Neuron (in vitro differentiated cells): Measurements from ENCODE around the gene FMNL2.

ENCODE experiments used
- H2AFZ ChIP-seq: one replicate; pipeline ENCODE4 v1.6.1; 2013; ENCODE audit warnings: low read depth, mild to moderate bottlenecking, inconsistent platforms, low read length, moderate library complexity
- H3K27me3 ChIP-seq: one replicate; pipeline ENCODE4 v1.6.1; 2013; ENCODE audit warnings: low read length; ENCODE audit not compliant: insufficient read depth
- H3K36me3 ChIP-seq: one replicate; pipeline ENCODE4 v1.6.1; 2013; ENCODE audit warnings: low read length; ENCODE audit not compliant: insufficient read depth
- H3K4me1 ChIP-seq: one replicate; pipeline ENCODE4 v1.6.1; 2013; ENCODE audit warnings: low read length; ENCODE audit not compliant: insufficient read depth
- H3K4me3 ChIP-seq: 2 replicates; pipeline ENCODE4 v1.5.1; 2013; ENCODE audit warnings: mild to moderate bottlenecking, low read length, moderate library complexity
- H3K9me3 ChIP-seq: one replicate; pipeline ENCODE4 v1.6.1; 2013; ENCODE audit warnings: low read length

The FMNL2 gene

GRCh38 chr2:152445791-152446201 lies 110.8 kb downstream of the FMNL2 start:
- H3K4me3 ChIP-seq: no peak overlapping the region
- peaks cover 7% of the 10 kb centered on the region for H3K4me1 ChIP-seq
- H3K36me3 ChIP-seq: no peaks in the 10 kb centered on the region
- no peak overlapping the region for H2AFZ ChIP-seq
- H3K9me3 ChIP-seq: no peaks in the 10 kb centered on the region
- H3K27me3 ChIP-seq: no peaks in the 10 kb centered on the region

- no peak overlapping the region for H3K4me3 ChIP-seq
- H3K4me1 ChIP-seq: peaks cover 7% of the 10 kb centered on the region
- H2AFZ ChIP-seq: no peak overlapping the region
- no peaks in the 10 kb centered on the region for H3K27me3 ChIP-seq
- H3K9me3 ChIP-seq: no peaks in the 10 kb centered on the region
- H3K36me3 ChIP-seq: no peaks in the 10 kb centered on the region
Measured at GRCh38 chr2:152446213-152446612, 111.2 kb downstream of the FMNL2 start.

- H3K27me3 ChIP-seq: no peaks in the 10 kb centered on the region
- H3K4me1 ChIP-seq: peaks cover 22% of the 10 kb centered on the region
- no peak overlapping the region for H2AFZ ChIP-seq
- H3K36me3 ChIP-seq: no peaks in the 10 kb centered on the region
- H3K4me3 ChIP-seq: no peak overlapping the region
- no peaks in the 10 kb centered on the region for H3K9me3 ChIP-seq
Measured at GRCh38 chr2:152447897-152448296, 112.9 kb downstream of the FMNL2 start.

- Histone ChIP-seq H3K9me3 (no peaks in the 10 kb centered on the region), H2AFZ (no peak overlapping the region), H3K4me1 (peaks cover 28% of the 10 kb centered on the region), H3K36me3 (no peaks in the 10 kb centered on the region), H3K4me3 (no peak overlapping the region), H3K27me3 (no peaks in the 10 kb centered on the region)
Measured at GRCh38 chr2:152448606-152449005, 113.6 kb downstream of the FMNL2 start.

GRCh38 chr2:152449578-152449977 lies 114.6 kb downstream of the FMNL2 start:
- peaks cover 36% of the 10 kb centered on the region for H3K4me1 ChIP-seq
- no peaks in the 10 kb centered on the region for H3K9me3 ChIP-seq
- no peaks in the 10 kb centered on the region for H3K36me3 ChIP-seq

GRCh38 chr2:152450176-152450575 lies 115.2 kb downstream of the FMNL2 start:
- H2AFZ ChIP-seq: no peak overlapping the region
- H3K4me3 ChIP-seq: no peak overlapping the region
- peaks cover 42% of the 10 kb centered on the region for H3K4me1 ChIP-seq
- no peaks in the 10 kb centered on the region for H3K27me3 ChIP-seq
- H3K36me3 ChIP-seq: no peaks in the 10 kb centered on the region
- H3K9me3 ChIP-seq: no peaks in the 10 kb centered on the region

More at GRCh38 chr2:152449578-152449977, 114.6 kb downstream of the FMNL2 start:
- no peak overlapping the region for H3K4me3 ChIP-seq
- no peaks in the 10 kb centered on the region for H3K27me3 ChIP-seq
- H2AFZ ChIP-seq: no peak overlapping the region

GRCh38 chr2:152452256-152452973 lies 117.4 kb downstream of the FMNL2 start:
- no peaks in the 10 kb centered on the region for H3K27me3 ChIP-seq
- no peaks in the 10 kb centered on the region for H3K36me3 ChIP-seq
- no peak overlapping the region for H3K4me3 ChIP-seq

GRCh38 chr2:152453129-152453911 lies 118.3 kb downstream of the FMNL2 start:
- Histone ChIP-seq H3K27me3 (no peaks in the 10 kb centered on the region), H3K36me3 (no peaks in the 10 kb centered on the region), H3K4me1 (peaks cover 45% of the 10 kb centered on the region), H2AFZ (peak overlapping the region; percentile 4), H3K4me3 (peak overlapping the region; percentile 23), H3K9me3 (peaks cover 3% of the 10 kb centered on the region)

More at GRCh38 chr2:152452256-152452973, 117.4 kb downstream of the FMNL2 start:
- no peaks in the 10 kb centered on the region for H3K9me3 ChIP-seq
- H3K4me1 ChIP-seq: peaks cover 45% of the 10 kb centered on the region
- H2AFZ ChIP-seq: no peak overlapping the region

GRCh38 chr2:152454371-152454770 lies 119.4 kb downstream of the FMNL2 start:
- Histone ChIP-seq H3K36me3 (no peaks in the 10 kb centered on the region), H3K4me1 (peaks cover 38% of the 10 kb centered on the region), H3K4me3 (no peak overlapping the region), H3K9me3 (peaks cover 3% of the 10 kb centered on the region), H3K27me3 (no peaks in the 10 kb centered on the region), H2AFZ (no peak overlapping the region)

GRCh38 chr2:152454960-152455359 lies 120.0 kb downstream of the FMNL2 start:
- peaks cover 38% of the 10 kb centered on the region for H3K4me1 ChIP-seq
- H3K4me3 ChIP-seq: no peak overlapping the region
- H3K36me3 ChIP-seq: no peaks in the 10 kb centered on the region
- no peaks in the 10 kb centered on the region for H3K27me3 ChIP-seq
- peaks cover 3% of the 10 kb centered on the region for H3K9me3 ChIP-seq
- H2AFZ ChIP-seq: no peak overlapping the region

- peaks cover 38% of the 10 kb centered on the region for H3K4me1 ChIP-seq
- H3K9me3 ChIP-seq: peaks cover 3% of the 10 kb centered on the region
- no peaks in the 10 kb centered on the region for H3K36me3 ChIP-seq
- H3K27me3 ChIP-seq: no peaks in the 10 kb centered on the region
- no peak overlapping the region for H3K4me3 ChIP-seq
- H2AFZ ChIP-seq: no peak overlapping the region
Measured at GRCh38 chr2:152455738-152456137, 120.8 kb downstream of the FMNL2 start.

- no peaks in the 10 kb centered on the region for H3K27me3 ChIP-seq
- peaks cover 38% of the 10 kb centered on the region for H3K4me1 ChIP-seq
- no peak overlapping the region for H3K4me3 ChIP-seq
- no peak overlapping the region for H2AFZ ChIP-seq
- H3K36me3 ChIP-seq: no peaks in the 10 kb centered on the region
- peaks cover 3% of the 10 kb centered on the region for H3K9me3 ChIP-seq
Measured at GRCh38 chr2:152456262-152456661, 121.3 kb downstream of the FMNL2 start.

GRCh38 chr2:152458441-152458940 lies 123.5 kb downstream of the FMNL2 start:
- no peak overlapping the region for H2AFZ ChIP-seq
- H3K4me1 ChIP-seq: peaks cover 18% of the 10 kb centered on the region
- no peaks in the 10 kb centered on the region for H3K27me3 ChIP-seq
- H3K4me3 ChIP-seq: no peak overlapping the region
- H3K36me3 ChIP-seq: no peaks in the 10 kb centered on the region
- peaks cover 3% of the 10 kb centered on the region for H3K9me3 ChIP-seq
